PC-3 (cell line): ENCODE measurements around the gene NFKB1. TPM values are rescaled to one million over a fixed set of nuclear protein-coding genes. Genes with fewer than 3 reads are reported as not detected.

Source experiments
- ATAC-seq: fragments of 200-7000 bp; cut with Tn5 transposase; 2 replicates; pipeline ENCODE4 v1.9.1; 2020; ENCODE audit warnings: mild to moderate bottlenecking, moderate library complexity
- BruUV-seq: library from RNA; stranded (reverse); fragments of 400-500 nt; replicated peaks from 2 replicates; lab custom pipeline; 2021; lab: Mats Ljungman, UMichigan
- CTCF ChIA-PET: fragments of 300-600 bp; sonication (Branson Sonifier 250); formaldehyde crosslinking; loops from one replicate; lab custom pipeline; 2022; ENCODE audit warnings: antibody characterized with exemption; lab: Charles Lee
- POLR2A ChIA-PET: fragments of 300-600 bp; sonication (Branson Sonifier 250); formaldehyde crosslinking; loops from one replicate; lab custom pipeline; 2022; ENCODE audit warnings: antibody characterized with exemption; ENCODE audit not compliant: unreplicated experiment; lab: Charles Lee
- DNase-seq: peaks from one replicate; pipeline ENCODE4 v3.0.0-alpha.2; 2015
- H2AFZ ChIP-seq: fragments of 300-600 bp; sonication (generic); 2 replicates; pipeline ENCODE4 v1.6.0; 2016; ENCODE audit warnings: antibody characterized with exemption, low read length
- H3F3A ChIP-seq: fragments of 300-600 bp; sonication (generic); one replicate; pipeline ENCODE4 v1.6.0; 2017; ENCODE audit warnings: antibody characterized with exemption, low read length, control low read depth, mild to moderate bottlenecking; ENCODE audit not compliant: unreplicated experiment
- H3K27ac ChIP-seq: fragments of 300-600 bp; sonication (generic); 2 replicates; pipeline ENCODE4 v1.5.1; 2016; ENCODE audit warnings: mild to moderate bottlenecking, low read length
- H3K27me3 ChIP-seq: fragments of 300-600 bp; sonication (generic); 2 replicates; pipeline ENCODE4 v1.6.1; 2016; ENCODE audit warnings: low read length, mixed read lengths
- H3K36me3 ChIP-seq: fragments of 300-600 bp; sonication (generic); 2 replicates; pipeline ENCODE4 v1.6.1; 2016; ENCODE audit warnings: low read depth, mixed run types, low read length, mixed read lengths
- H3K4me1 ChIP-seq: fragments of 300-600 bp; sonication (generic); 2 replicates; pipeline ENCODE4 v1.5.1; 2016; ENCODE audit warnings: low read length; ENCODE audit not compliant: insufficient read depth
- H3K4me2 ChIP-seq: fragments of 300-600 bp; sonication (generic); 2 replicates; pipeline ENCODE4 v1.6.0; 2016; ENCODE audit warnings: low read length
- H3K4me3 ChIP-seq: fragments of 300-600 bp; sonication (generic); 2 replicates; pipeline ENCODE4 v1.5.1; 2016; ENCODE audit warnings: mild to moderate bottlenecking, low read length, mixed read lengths
- H3K79me2 ChIP-seq: fragments of 300-600 bp; sonication (generic); 2 replicates; pipeline ENCODE4 v1.6.1; 2017; ENCODE audit warnings: low read length, mixed read lengths
- H3K9ac ChIP-seq: fragments of 300-600 bp; sonication (generic); 2 replicates; pipeline ENCODE4 v1.6.0; 2016; ENCODE audit warnings: mild to moderate bottlenecking, low read length
- H3K9me2 ChIP-seq: fragments of 300-600 bp; sonication (generic); replicated peaks from 2 replicates; pipeline ENCODE4 v1.6.1; 2016; ENCODE audit warnings: mixed run types, low read length, mixed read lengths
- H3K9me3 ChIP-seq: fragments of 300-600 bp; sonication (generic); 2 replicates; pipeline ENCODE4 v1.6.1; 2016; ENCODE audit warnings: low read length, mixed read lengths
- H4K20me1 ChIP-seq: fragments of 300-600 bp; sonication (generic); 2 replicates; pipeline ENCODE4 v1.6.1; 2016; ENCODE audit warnings: low read length, mixed read lengths
- CTCF ChIP-seq: fragments of 300-600 bp; sonication (generic); conservative IDR thresholded peaks from 2 replicates; pipeline ENCODE4 v1.5.1; 2017; ENCODE audit warnings: antibody characterized with exemption, low read depth, mild to moderate bottlenecking, low read length
- EZH2 ChIP-seq: fragments of 300-600 bp; sonication (generic); IDR thresholded peaks from one replicate; pipeline ENCODE4 v1.6.1; 2017; ENCODE audit warnings: antibody characterized with exemption, mild to moderate bottlenecking, low read length; ENCODE audit not compliant: unreplicated experiment
- EZH2phosphoT487 ChIP-seq: fragments of 300-600 bp; sonication (generic); IDR thresholded peaks from 2 replicates; pipeline ENCODE4 v1.6.1; 2018; ENCODE audit warnings: mild to moderate bottlenecking, antibody characterized with exemption, low read length, borderline replicate concordance
- intact Hi-C: fragments of 100-400 bp; cut with micrococcal nuclease; formaldehyde crosslinking; loops from 2 replicates; pipeline ENCODE4 v1.9.0; 2023
- total RNA-seq: library from RNA; depleted of rRNA; stranded (reverse); fragments of >200 nt; gene quantifications from 2 replicates; pipeline ENCODE4 v1.2.3, GENCODE V29; 2014

NFKB1 gene
- total RNA-seq, 1 experiment from 2014 or later, result 22.2 TPM

GRCh38 chr4:102599886-102600285 is 98.7 kb downstream of the NFKB1 start:
- no peaks in the 10 kb centered on the region for H3K27me3 ChIP-seq
- intact Hi-C loops, result loop anchor here (5.0 kb wide), 1 partner anchor 98 kb away; the partner anchor contains the start of gene NFKB1
- H3K9me3 ChIP-seq, result no peaks in the 10 kb centered on the region
- H3K27ac ChIP-seq, result no peak overlapping the region
- CTCF ChIA-PET, result no interaction called here
- ATAC-seq (no peak), DNase-seq (no peak)
- TF ChIP-seq CTCF (no peak), EZH2 (no peak), EZH2phosphoT487 (no peak)
- H3K4me3 ChIP-seq, result no peak overlapping the region
- BruUV-seq, result no TSS peak
- POLR2A ChIA-PET, result no interaction called here
- peaks cover 35% of the 10 kb centered on the region for H3K36me3 ChIP-seq
- H2AFZ ChIP-seq, result no peak overlapping the region
- H3K9me2 ChIP-seq, result no peaks in the 10 kb centered on the region
- no peaks in the 10 kb centered on the region for H3K79me2 ChIP-seq
- peaks cover 33% of the 10 kb centered on the region for H3K4me1 ChIP-seq
- no peaks in the 10 kb centered on the region for H3F3A ChIP-seq
- no peak overlapping the region for H3K4me2 ChIP-seq
- H3K9ac ChIP-seq, result no peak overlapping the region
- H4K20me1 ChIP-seq, result no peaks in the 10 kb centered on the region

- CTCF ChIA-PET, result no interaction called here
- Histone ChIP-seq H3K4me3 (no peak overlapping the region), H2AFZ (no peak overlapping the region), H3K27me3 (no peaks in the 10 kb centered on the region), H3K36me3 (peaks cover 34% of the 10 kb centered on the region), H3K27ac (no peak overlapping the region), H3F3A (no peaks in the 10 kb centered on the region), H3K9me3 (no peaks in the 10 kb centered on the region), H3K4me1 (peaks cover 33% of the 10 kb centered on the region), H3K79me2 (no peaks in the 10 kb centered on the region), H4K20me1 (no peaks in the 10 kb centered on the region), H3K9ac (no peak overlapping the region), H3K4me2 (no peak overlapping the region), H3K9me2 (no peaks in the 10 kb centered on the region)
- intact Hi-C loops, result no loop called here
- no TSS peak for BruUV-seq
- ATAC-seq (no peak), DNase-seq (no peak)
- POLR2A ChIA-PET, result no interaction called here
- no peak for TF ChIP-seq EZH2phosphoT487
- TF ChIP-seq CTCF, result no peak
- no peak for TF ChIP-seq EZH2
Measured at GRCh38 chr4:102600689-102601088, 99.5 kb downstream of the NFKB1 start.

- Histone ChIP-seq H3K27me3 (no peaks in the 10 kb centered on the region), H3K79me2 (no peaks in the 10 kb centered on the region), H3K9me2 (no peaks in the 10 kb centered on the region), H3K9me3 (no peaks in the 10 kb centered on the region), H3K27ac (peak overlapping the region; percentile 78), H3K36me3 (peaks cover 32% of the 10 kb centered on the region), H3F3A (no peaks in the 10 kb centered on the region), H4K20me1 (no peaks in the 10 kb centered on the region), H3K9ac (peak overlapping the region; percentile 44), H3K4me2 (peak overlapping the region; percentile 39), H3K4me1 (peaks cover 33% of the 10 kb centered on the region), H3K4me3 (no peak overlapping the region), H2AFZ (no peak overlapping the region)
- BruUV-seq, result TSS peak; percentile 54
- TF ChIP-seq CTCF, result no peak
- no peak for TF ChIP-seq EZH2
- TF ChIP-seq EZH2phosphoT487, result no peak
- ATAC-seq (peak; percentile 53), DNase-seq (peak; percentile 56)
- POLR2A ChIA-PET, result no interaction called here
- CTCF ChIA-PET, result no interaction called here
- intact Hi-C loops, result no loop called here
Measured at GRCh38 chr4:102601586-102602227, 100.5 kb downstream of the NFKB1 start.
